GM12891 (cell line): ENCODE measurements around the gene ASB15.

ENCODE experiments used
- POLR2A ChIP-seq: IDR thresholded peaks from 2 replicates; pipeline ENCODE4 v1.6.1; 2011; ENCODE audit warnings: low read depth, low read length, control low read depth
- POLR2AphosphoS5 ChIP-seq: IDR thresholded peaks from 2 replicates; pipeline ENCODE4 v1.6.1; 2011; ENCODE audit warnings: low read depth, low read length, control low read depth

- TF ChIP-seq POLR2A (no peak), POLR2AphosphoS5 (no peak)
Measured at GRCh38 chr7:123598657-123599056, 3.0 kb upstream of the ASB15 start.
